ENCODE results near the gene ZNF335.

DNA sequence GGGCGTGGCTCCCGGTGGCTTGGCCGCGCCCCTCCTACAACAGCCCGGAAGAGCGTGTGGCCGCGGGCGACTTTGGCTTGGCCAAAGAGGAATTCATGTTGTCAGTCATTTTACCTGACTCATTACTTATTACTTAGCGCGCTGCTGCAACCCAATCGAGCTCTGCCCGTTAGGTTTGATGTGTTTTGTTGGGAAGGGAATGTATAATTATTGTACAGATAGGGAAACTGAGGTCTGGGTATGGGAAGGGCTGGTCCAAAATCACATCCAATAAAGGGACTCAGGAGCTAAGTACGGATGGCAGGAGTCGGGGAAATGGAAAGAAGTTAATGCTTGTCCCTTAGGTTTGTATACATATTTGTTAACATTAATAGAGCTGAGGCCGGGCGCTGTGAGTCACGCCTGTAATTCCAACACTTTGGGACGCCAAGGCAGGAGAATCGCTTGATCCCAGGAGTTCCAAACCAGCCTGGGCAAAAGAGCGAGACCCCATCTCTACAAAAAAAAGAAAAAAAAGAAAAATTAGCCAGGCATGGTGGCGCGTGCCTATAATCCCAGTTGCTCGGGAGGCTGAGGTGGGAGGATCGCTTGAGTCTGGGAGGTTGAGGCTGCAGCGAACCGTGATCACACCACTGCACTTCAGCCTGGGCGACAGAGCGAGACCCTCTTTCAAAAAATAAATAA lies 639 bp upstream of the ZNF335 start:
- TF ChIP-seq, protein P1, sequence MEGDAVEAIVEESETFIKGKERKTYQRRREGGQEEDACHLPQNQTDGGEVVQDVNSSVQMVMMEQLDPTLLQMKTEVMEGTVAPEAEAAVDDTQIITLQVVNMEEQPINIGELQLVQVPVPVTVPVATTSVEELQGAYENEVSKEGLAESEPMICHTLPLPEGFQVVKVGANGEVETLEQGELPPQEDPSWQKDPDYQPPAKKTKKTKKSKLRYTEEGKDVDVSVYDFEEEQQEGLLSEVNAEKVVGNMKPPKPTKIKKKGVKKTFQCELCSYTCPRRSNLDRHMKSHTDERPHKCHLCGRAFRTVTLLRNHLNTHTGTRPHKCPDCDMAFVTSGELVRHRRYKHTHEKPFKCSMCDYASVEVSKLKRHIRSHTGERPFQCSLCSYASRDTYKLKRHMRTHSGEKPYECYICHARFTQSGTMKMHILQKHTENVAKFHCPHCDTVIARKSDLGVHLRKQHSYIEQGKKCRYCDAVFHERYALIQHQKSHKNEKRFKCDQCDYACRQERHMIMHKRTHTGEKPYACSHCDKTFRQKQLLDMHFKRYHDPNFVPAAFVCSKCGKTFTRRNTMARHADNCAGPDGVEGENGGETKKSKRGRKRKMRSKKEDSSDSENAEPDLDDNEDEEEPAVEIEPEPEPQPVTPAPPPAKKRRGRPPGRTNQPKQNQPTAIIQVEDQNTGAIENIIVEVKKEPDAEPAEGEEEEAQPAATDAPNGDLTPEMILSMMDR (IDR thresholded peaks at IDR 0.05; ENCODE audit: low read depth, low read length) = no peak
- peak; percentile 88 for TF ChIP-seq POLR2A (IDR thresholded peaks at IDR 0.05; ENCODE audit: extremely low read depth, insufficient read length)

All from NB4 (cell line).